ENCODE measurements around the gene TTC29.

The TTC29 gene

GRCh38 chr4:146945556-146946374 lies at the start of gene TTC29:
Gene TTC29, minus strand, starts transcription at chr4:146945864. Its CDS starts 5,969 bp downstream, at chr4:146939895.
- DNase-seq, result peak; percentile 71 to 84 (median 78)

- DNase-seq, result no peak
Measured at GRCh38 chr4:146981651-146982050, 36.0 kb upstream of the TTC29 start.

- no peak for DNase-seq
Measured at GRCh38 chr4:146978641-146979040, 33.0 kb upstream of the TTC29 start.

GRCh38 chr4:146976145-146976544 lies 30.5 kb upstream of the TTC29 start:
- no peak for DNase-seq

GRCh38 chr4:146975527-146975926 lies 29.9 kb upstream of the TTC29 start:
- no peak for DNase-seq

- no peak for DNase-seq
Measured at GRCh38 chr4:146975036-146975435, 29.4 kb upstream of the TTC29 start.

- DNase-seq, result no peak
Measured at GRCh38 chr4:146972036-146972435, 26.4 kb upstream of the TTC29 start.

- DNase-seq, result peak in 3 of 6 experiments; percentile 34 to 54 (median 47)
Measured at GRCh38 chr4:146969126-146969525, 23.5 kb upstream of the TTC29 start.

GRCh38 chr4:146960634-146961033 lies 15.0 kb upstream of the TTC29 start:
- no peak for DNase-seq

GRCh38 chr4:146959692-146960091 lies 14.0 kb upstream of the TTC29 start:
- no peak for DNase-seq

GRCh38 chr4:146957237-146957636 lies 11.6 kb upstream of the TTC29 start:
- no peak for DNase-seq

GRCh38 chr4:146952896-146953295 lies 7.2 kb upstream of the TTC29 start:
- no peak for DNase-seq

- no peak for DNase-seq
Measured at GRCh38 chr4:146949559-146949958, 3.9 kb upstream of the TTC29 start.

GRCh38 chr4:146943691-146944375 lies 1.8 kb downstream of the TTC29 start:
- no peak for DNase-seq

GRCh38 chr4:146932116-146932515 lies 13.5 kb downstream of the TTC29 start:
- no peak for DNase-seq

- DNase-seq, result no peak
Measured at GRCh38 chr4:146930673-146931072, 15.0 kb downstream of the TTC29 start.

GRCh38 chr4:146927695-146928094 lies 18.0 kb downstream of the TTC29 start:
- no peak for DNase-seq

GRCh38 chr4:146916479-146917076 lies 29.1 kb downstream of the TTC29 start:
- peak in 2 of 6 experiments; percentile 5 to 25 for DNase-seq

GRCh38 chr4:146915132-146915531 lies 30.5 kb downstream of the TTC29 start:
- DNase-seq, result no peak

GRCh38 chr4:146900295-146900694 lies 45.4 kb downstream of the TTC29 start:
- no peak for DNase-seq

GRCh38 chr4:146890301-146890700 lies 55.4 kb downstream of the TTC29 start:
- no peak for DNase-seq

- DNase-seq, result no peak
Measured at GRCh38 chr4:146883070-146883469, 62.6 kb downstream of the TTC29 start.

GRCh38 chr4:146857298-146857697 lies 88.4 kb downstream of the TTC29 start:
- no peak for DNase-seq

GRCh38 chr4:146855761-146856160 lies 89.9 kb downstream of the TTC29 start:
- DNase-seq, result no peak
